Measurements from ENCODE around the gene SLC37A4. TPM values are rescaled to one million over a fixed set of nuclear protein-coding genes. Genes with fewer than 3 reads are reported as not detected.
"Not testable (repeated sequence)": the region's sequence is repeated elsewhere in the genome, so short reads cannot be mapped to it uniquely, and the experiment has no call there.

The SLC37A4 gene
- total RNA-seq, 1 donor from 2014 or later, result 13.6 TPM

GRCh38 chr11:119042927-119043326 is 12.2 kb upstream of the SLC37A4 start:
- no peaks in the 10 kb centered on the region for H3K27me3 Mint-ChIP-seq (ENCODE audit: low read depth)
- no peak overlapping the region for H3K27ac Mint-ChIP-seq (ENCODE audit: unreplicated experiment)
- H3K36me3 Mint-ChIP-seq (ENCODE audit: low read depth), result peaks cover 17% of the 10 kb centered on the region
- no peaks in the 10 kb centered on the region for H3K9me3 Mint-ChIP-seq (ENCODE audit: low read depth)
- no peak overlapping the region for H3K4me3 Mint-ChIP-seq (ENCODE audit: unreplicated experiment)
- no peak for DNase-seq (ENCODE audit: low spot score)
- peaks cover 5% of the 10 kb centered on the region for H3K4me1 Mint-ChIP-seq (ENCODE audit: low read depth)
- no peak for TF ChIP-seq CTCF (IDR thresholded peaks at IDR 0.05)

GRCh38 chr11:119041821-119042514 is 11.3 kb upstream of the SLC37A4 start:
- Mint-ChIP-seq H3K4me3 (ENCODE audit: unreplicated experiment) (no peak overlapping the region), H3K27ac (ENCODE audit: unreplicated experiment) (no peak overlapping the region), H3K9me3 (ENCODE audit: low read depth) (no peaks in the 10 kb centered on the region), H3K27me3 (ENCODE audit: low read depth) (no peaks in the 10 kb centered on the region), H3K36me3 (ENCODE audit: low read depth) (peaks cover 12% of the 10 kb centered on the region), H3K4me1 (ENCODE audit: low read depth) (peaks cover 5% of the 10 kb centered on the region)
- TF ChIP-seq CTCF (IDR thresholded peaks at IDR 0.05), result no peak
- no peak for DNase-seq (ENCODE audit: low spot score)

DNA sequence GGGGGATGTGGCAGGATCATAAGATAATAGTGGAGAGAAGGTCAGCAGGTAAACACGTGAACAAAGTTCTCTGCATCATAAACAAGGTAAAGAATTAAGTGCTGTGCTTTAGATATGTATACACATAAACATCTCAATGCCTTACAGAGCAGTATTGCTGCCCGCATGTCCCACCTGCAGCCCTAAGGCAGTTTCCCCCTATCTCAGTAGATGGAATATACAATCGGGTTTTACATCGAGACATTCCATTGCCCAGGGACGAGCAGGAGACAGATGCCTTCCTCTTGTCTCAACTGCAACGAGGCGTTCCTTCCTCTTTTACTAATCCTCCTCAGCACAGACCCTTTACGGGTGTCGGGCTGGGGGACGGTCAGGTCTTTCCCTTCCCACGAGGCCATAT is 8.8 kb upstream of the SLC37A4 start:
- H3K4me1 Mint-ChIP-seq (ENCODE audit: low read depth); H3K36me3 Mint-ChIP-seq (ENCODE audit: low read depth); DNase-seq (ENCODE audit: low spot score); H3K4me3 Mint-ChIP-seq (ENCODE audit: unreplicated experiment); H3K27me3 Mint-ChIP-seq (ENCODE audit: low read depth); H3K27ac Mint-ChIP-seq (ENCODE audit: unreplicated experiment); H3K9me3 Mint-ChIP-seq (ENCODE audit: low read depth): not testable (repeated sequence)

- Mint-ChIP-seq H3K9me3 (ENCODE audit: low read depth) (no peaks in the 10 kb centered on the region), H3K36me3 (ENCODE audit: low read depth) (no peaks in the 10 kb centered on the region), H3K27me3 (ENCODE audit: low read depth) (no peaks in the 10 kb centered on the region), H3K27ac (ENCODE audit: unreplicated experiment) (no peak overlapping the region), H3K4me3 (ENCODE audit: unreplicated experiment) (no peak overlapping the region), H3K4me1 (ENCODE audit: low read depth) (peaks cover 5% of the 10 kb centered on the region)
- peak; percentile 7 for DNase-seq (ENCODE audit: low spot score)
- no peak for TF ChIP-seq CTCF (IDR thresholded peaks at IDR 0.05)
Observed at GRCh38 chr11:119038884-119039283, 8.2 kb upstream of the SLC37A4 start.

GRCh38 chr11:119034813-119035212 is 4.1 kb upstream of the SLC37A4 start:
- TF ChIP-seq CTCF (IDR thresholded peaks at IDR 0.05), result no peak
- Mint-ChIP-seq H3K9me3 (ENCODE audit: low read depth) (no peaks in the 10 kb centered on the region), H3K27ac (ENCODE audit: unreplicated experiment) (no peak overlapping the region), H3K4me1 (ENCODE audit: low read depth) (peaks cover 2% of the 10 kb centered on the region), H3K27me3 (ENCODE audit: low read depth) (no peaks in the 10 kb centered on the region), H3K4me3 (ENCODE audit: unreplicated experiment) (no peak overlapping the region), H3K36me3 (ENCODE audit: low read depth) (no peaks in the 10 kb centered on the region)
- DNase-seq (ENCODE audit: low spot score), result no peak

- H3K9me3 Mint-ChIP-seq (ENCODE audit: low read depth); H3K36me3 Mint-ChIP-seq (ENCODE audit: low read depth); H3K27ac Mint-ChIP-seq (ENCODE audit: unreplicated experiment); H3K4me3 Mint-ChIP-seq (ENCODE audit: unreplicated experiment); H3K27me3 Mint-ChIP-seq (ENCODE audit: low read depth): not testable (repeated sequence)
- DNase-seq (ENCODE audit: low spot score), result peak; percentile 5
- H3K4me1 Mint-ChIP-seq (ENCODE audit: low read depth), result peaks cover 14% of the 10 kb centered on the region
Observed at GRCh38 chr11:119033421-119033820, 2.7 kb upstream of the SLC37A4 start.
